Hepatocyte (in vitro differentiated cells): ENCODE data around the gene OPN1MW2.
"Not testable (repeated sequence)": the region's sequence is repeated elsewhere in the genome, so short reads cannot be mapped to it uniquely, and the experiment has no call there.

ENCODE experiments used
- CTCF ChIP-seq: fragments of 200-600 bp; sonication (generic); IDR thresholded peaks from 2 replicates; pipeline ENCODE4 v1.5.1; 2016; ENCODE audit warnings: antibody characterized with exemption, mild to moderate bottlenecking; ENCODE audit not compliant: poor library complexity
- EZH2phosphoT487 ChIP-seq: fragments of 200-600 bp; sonication (generic); IDR thresholded peaks from one replicate; pipeline ENCODE4 v1.6.1; 2018; ENCODE audit warnings: antibody characterized with exemption, mild to moderate bottlenecking, low read depth, moderate library complexity; ENCODE audit not compliant: unreplicated experiment, severe bottlenecking

GRCh38 chrX:154209670-154210418, 9.7 kb upstream of the OPN1MW2 start:
- not testable (repeated sequence) for TF ChIP-seq EZH2phosphoT487, CTCF
